Activated T-helper 17 cell treated with anti-CD3 and anti-CD28 coated beads, Interleukin-2, amount 50 U/mL, for 72 hours (primary cell): Measurements from ENCODE around the gene RNF166. TPM values are rescaled to one million over a fixed set of nuclear protein-coding genes. Genes with fewer than 3 reads are reported as not detected.

Experiments used
- ATAC-seq: fragments of 150-1000 bp; cut with Tn5 transposase; replicated peaks from 2 replicates; pipeline ENCODE4 v1.10.0; 2021; ENCODE audit warnings: mild to moderate bottlenecking, moderate library complexity
- H3K27ac Mint-ChIP-seq: one replicate; pipeline ENCODE4 v1.8.0; 2022; ENCODE audit warnings: mixed read lengths
- H3K27me3 Mint-ChIP-seq: one replicate; pipeline ENCODE4 v1.8.0; 2022; ENCODE audit warnings: mixed read lengths
- H3K36me3 Mint-ChIP-seq: one replicate; pipeline ENCODE4 v1.8.0; 2022; ENCODE audit warnings: low read depth, mild to moderate bottlenecking, mixed read lengths
- H3K4me1 Mint-ChIP-seq: one replicate; pipeline ENCODE4 v1.8.0; 2022; ENCODE audit warnings: mixed read lengths
- H3K4me3 Mint-ChIP-seq: one replicate; pipeline ENCODE4 v1.8.0; 2022; ENCODE audit warnings: mild to moderate bottlenecking, mixed read lengths
- H3K9me3 Mint-ChIP-seq: one replicate; pipeline ENCODE4 v1.8.0; 2022; ENCODE audit warnings: mixed read lengths
- total RNA-seq, 2 donors: library from RNA; stranded (reverse); gene quantifications; one replicate each; pipeline ENCODE4 v1.2.3, GENCODE V29; 2022

RNF166 gene
- total RNA-seq, 2 donors from 2014 or later: 57.1 to 119 TPM

DNA sequence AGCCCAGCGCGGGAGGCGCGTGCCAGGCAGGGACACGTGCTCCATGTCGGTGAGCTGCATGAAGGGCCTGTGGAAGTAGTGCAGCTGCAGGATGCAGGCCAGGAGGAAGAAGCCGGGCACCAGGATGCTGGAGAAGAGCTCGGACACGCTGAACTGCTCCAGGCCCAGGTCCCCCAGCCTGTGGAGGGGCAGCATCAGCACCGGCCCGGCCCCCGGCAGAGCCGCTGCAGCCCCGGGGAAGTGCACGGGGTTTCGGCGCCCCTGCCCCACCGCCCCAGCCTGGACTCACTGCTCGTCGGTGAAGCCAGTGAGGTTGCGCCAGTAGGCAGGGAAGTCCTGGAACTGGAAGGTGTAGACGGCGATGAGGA, 28.1 kb upstream of the RNF166 start:
- H3K27me3 Mint-ChIP-seq: no peaks in the 10 kb centered on the region

DNA sequence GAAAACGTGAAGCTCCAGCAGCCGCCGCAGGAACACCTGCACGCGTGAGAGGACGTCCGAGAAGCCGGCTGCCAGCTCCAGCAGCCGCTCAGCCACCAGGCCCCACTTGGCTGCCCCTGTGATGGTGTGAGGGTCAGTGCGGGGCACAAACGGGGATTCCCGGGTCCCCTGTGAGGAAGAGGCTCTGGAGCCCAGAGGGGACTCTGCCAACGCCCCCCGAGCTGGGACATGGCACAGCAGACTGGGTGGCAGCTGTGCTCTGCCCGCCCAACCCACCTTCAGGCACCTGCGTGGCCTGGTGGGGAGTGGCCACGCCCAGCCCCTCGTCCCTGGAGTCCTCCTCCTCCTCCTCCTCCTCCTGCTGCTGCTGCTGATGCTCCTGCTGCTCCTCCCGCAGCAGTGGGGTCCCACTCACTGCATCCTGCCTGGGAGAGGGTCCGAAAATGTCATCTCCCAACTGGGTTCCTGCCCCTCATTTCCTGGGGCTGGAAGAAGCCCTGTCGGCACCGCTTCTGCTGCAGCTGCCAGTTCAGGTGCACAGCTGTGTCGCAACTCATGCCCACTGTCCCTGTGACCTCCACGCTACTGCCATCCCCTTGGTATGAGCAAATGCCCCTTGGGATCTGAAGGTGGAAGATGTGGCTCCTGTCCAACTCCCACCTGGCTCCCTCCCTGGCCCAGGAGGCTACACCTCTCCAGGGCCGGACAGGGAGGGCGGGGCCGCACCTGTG, 27.6 kb upstream of the RNF166 start:
- ATAC-seq: no peak
- Mint-ChIP-seq H3K36me3 (peaks cover 30% of the 10 kb centered on the region), H3K27ac (no peak overlapping the region), H3K27me3 (no peaks in the 10 kb centered on the region), H3K4me1 (no peaks in the 10 kb centered on the region), H3K9me3 (no peaks in the 10 kb centered on the region), H3K4me3 (no peak overlapping the region)

More for the DNA sequence above, 28.1 kb upstream of the RNF166 start:
- no peak overlapping the region for H3K4me3 Mint-ChIP-seq
- H3K9me3 Mint-ChIP-seq: no peaks in the 10 kb centered on the region
- no peaks in the 10 kb centered on the region for H3K4me1 Mint-ChIP-seq
- no peak overlapping the region for H3K27ac Mint-ChIP-seq
- H3K36me3 Mint-ChIP-seq: peaks cover 30% of the 10 kb centered on the region
- no peak for ATAC-seq

DNA sequence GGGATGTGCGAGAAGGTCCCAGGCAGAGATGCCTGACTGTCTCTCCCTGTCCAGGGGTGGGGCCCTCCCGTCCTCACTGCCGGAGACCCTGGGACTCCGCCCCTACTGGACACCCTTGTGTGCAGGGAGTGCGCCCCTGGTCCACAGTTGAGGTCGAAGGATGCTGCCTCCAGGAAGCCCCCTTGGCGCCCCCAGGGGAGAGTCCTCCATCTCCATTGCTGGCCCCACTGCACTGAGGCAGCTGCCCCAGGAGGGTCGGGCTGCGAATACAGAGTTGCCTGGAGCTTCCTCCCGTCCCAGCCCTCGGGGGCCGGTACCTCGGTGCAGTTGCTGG, 26.7 kb upstream of the RNF166 start:
- ATAC-seq: no peak

DNA sequence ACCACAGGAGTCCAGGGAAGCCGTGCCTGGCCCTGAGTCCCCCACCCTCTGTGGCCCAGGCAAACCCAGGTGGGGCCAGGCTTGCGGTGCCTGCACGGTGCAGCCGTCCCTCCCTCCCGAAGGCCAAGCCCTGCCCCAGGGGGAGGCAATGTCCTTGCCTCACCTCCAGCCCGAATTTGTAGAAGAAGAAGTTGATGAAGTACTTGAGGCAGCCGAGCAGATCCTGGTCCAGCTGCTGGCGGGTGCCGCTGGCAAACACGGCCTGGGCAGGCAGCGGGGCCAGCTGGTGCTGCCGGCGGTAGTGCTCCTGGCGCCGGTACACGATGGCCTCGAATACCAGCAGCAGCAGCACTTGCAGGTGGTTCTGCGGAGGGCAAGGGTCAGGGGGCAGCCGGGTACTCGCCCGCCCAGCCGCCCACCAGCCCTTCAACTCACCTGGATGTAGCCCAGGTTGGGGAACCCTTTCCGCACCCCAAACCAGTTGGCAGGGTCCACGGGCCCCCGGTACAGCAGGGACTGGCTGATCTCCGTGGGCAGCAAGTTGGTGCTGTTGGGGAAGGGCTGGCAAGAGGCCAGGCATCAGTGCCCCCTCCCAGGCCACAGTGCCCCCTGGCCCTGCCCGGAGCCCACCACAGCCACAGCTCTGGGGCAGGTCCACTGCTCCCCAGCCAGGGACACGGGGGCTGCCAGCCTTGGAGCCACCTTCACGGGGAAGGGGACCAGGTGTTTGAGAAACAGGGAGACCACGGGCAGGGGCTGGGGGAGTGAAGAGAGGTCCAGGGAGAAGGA, 26.2 kb upstream of the RNF166 start:
- Mint-ChIP-seq H3K4me3 (no peak overlapping the region), H3K27ac (no peak overlapping the region), H3K27me3 (no peaks in the 10 kb centered on the region), H3K9me3 (no peaks in the 10 kb centered on the region), H3K4me1 (no peaks in the 10 kb centered on the region), H3K36me3 (peaks cover 37% of the 10 kb centered on the region)
- ATAC-seq: peak; percentile 25

More for the DNA sequence above, 26.7 kb upstream of the RNF166 start:
- no peak overlapping the region for H3K4me3 Mint-ChIP-seq
- no peaks in the 10 kb centered on the region for H3K4me1 Mint-ChIP-seq
- no peaks in the 10 kb centered on the region for H3K27me3 Mint-ChIP-seq
- peaks cover 31% of the 10 kb centered on the region for H3K36me3 Mint-ChIP-seq
- H3K27ac Mint-ChIP-seq: no peak overlapping the region
- no peaks in the 10 kb centered on the region for H3K9me3 Mint-ChIP-seq

DNA sequence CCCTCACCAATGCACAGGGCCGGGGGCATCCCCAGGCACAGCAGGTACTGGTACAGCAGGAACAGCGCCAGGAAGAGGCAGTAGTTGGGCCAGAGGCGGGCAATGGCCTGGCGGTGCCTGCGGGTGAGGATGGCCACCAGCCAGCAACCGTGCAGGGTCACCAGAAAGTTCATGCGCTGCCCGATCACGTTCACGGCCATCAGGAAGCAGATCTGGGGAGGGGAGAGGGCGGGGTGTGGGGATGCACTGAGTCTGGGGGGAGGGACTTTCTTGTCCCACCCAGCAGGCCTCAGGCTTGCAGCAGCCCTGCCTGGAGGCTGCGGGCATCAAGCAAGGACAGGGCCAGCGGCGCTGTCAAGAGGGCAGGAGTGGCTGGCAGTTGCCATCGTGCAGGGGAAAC, 25.5 kb upstream of the RNF166 start:
- ATAC-seq: peak; percentile 24
- no peak overlapping the region for H3K4me3 Mint-ChIP-seq
- H3K27me3 Mint-ChIP-seq: no peaks in the 10 kb centered on the region
- H3K4me1 Mint-ChIP-seq: no peaks in the 10 kb centered on the region
- H3K27ac Mint-ChIP-seq: no peak overlapping the region
- H3K36me3 Mint-ChIP-seq: peaks cover 43% of the 10 kb centered on the region
- H3K9me3 Mint-ChIP-seq: no peaks in the 10 kb centered on the region

DNA sequence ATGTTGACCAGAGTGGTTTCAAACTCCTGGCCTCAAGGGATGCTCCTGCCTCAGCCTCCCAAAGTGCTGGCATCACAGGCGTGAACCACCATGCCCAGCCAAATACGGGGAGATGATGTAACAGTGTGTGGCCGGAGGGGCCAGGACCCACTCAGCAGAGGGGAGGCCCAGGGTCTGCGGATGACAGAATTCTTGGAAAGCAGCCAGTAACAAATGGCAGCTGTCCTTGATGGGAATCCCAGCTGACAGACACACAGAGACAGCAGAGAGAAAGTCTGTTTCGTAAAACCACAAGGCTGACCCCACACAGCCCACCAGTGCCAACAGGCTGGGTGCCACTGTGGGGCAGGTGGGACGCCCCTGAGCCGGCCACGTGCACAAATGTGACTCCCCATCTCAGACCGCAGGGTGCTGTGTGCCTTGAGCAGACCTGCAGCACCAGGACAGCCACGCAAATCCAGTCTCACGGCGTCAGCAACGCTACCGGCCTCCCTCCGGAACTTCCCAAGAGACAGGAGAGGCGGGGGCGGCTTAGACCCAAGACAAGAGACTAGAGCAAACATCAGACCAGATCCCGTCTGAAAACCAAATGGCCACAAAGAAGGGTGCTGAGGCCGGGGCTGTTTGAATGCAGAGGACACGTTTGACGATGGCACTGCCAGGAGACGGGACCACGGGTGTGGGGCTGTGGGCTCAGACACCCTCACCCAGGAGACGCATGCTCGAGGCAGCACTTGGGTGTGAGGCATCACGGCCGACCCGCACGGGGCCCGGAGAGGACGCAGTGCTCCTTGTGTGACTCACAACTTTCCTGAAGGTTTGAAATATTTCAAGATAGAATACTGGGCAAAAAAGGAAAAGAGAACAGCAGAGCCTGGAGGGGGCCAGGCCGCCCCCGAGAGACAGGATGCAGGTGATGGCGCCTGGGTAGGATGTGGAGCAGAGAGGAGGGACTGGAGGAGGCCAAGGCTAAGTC, 24.7 kb upstream of the RNF166 start:
- Mint-ChIP-seq H3K36me3 (peaks cover 45% of the 10 kb centered on the region), H3K27ac (no peak overlapping the region), H3K4me1 (no peaks in the 10 kb centered on the region), H3K9me3 (no peaks in the 10 kb centered on the region), H3K27me3 (no peaks in the 10 kb centered on the region), H3K4me3 (no peak overlapping the region)
- no peak for ATAC-seq

DNA sequence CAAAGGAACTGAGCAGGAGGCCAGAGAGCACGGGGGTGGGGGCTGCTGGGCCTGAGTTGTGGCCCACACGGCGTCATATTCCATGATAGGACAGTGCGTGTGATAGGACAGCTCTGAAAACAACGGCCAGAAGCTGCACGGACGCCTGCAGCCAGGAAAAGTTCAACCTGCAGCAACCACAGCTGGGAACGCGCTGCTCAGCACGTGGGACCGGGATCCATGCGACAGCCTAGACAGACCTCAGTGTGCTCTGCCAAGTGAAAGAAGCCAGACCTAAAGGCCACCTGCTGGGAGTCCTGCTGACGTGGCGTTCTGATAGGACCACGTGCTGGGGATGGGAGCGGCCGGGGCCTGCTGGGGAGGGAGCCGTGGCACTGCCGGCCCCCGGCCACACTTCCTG, 21.7 kb upstream of the RNF166 start:
- no peak overlapping the region for H3K4me3 Mint-ChIP-seq
- no peaks in the 10 kb centered on the region for H3K27me3 Mint-ChIP-seq
- H3K9me3 Mint-ChIP-seq: no peaks in the 10 kb centered on the region
- no peaks in the 10 kb centered on the region for H3K4me1 Mint-ChIP-seq
- no peak for ATAC-seq
- no peak overlapping the region for H3K27ac Mint-ChIP-seq
- H3K36me3 Mint-ChIP-seq: peaks cover 67% of the 10 kb centered on the region

DNA sequence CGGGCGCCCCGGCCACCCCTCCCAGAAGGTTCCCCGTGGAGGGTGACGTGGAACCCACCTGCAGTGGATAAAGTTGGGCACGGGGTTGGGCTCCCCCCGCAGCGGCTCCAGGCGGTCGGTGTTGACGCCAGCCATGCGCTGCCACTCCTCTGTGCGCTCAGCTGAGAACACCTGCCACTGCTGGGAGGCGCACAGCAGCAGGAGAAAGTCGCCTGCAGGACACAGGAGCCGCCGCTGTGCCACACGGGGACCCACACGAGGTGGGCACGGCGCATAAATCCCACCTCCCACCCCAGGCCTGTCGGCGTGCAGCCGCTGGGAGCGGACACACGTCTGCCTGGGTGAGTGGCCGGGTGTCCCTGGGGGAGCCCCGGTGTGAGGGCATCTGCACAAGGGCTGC, 20.8 kb upstream of the RNF166 start:
- ATAC-seq: no peak
- peaks cover 70% of the 10 kb centered on the region for H3K36me3 Mint-ChIP-seq
- no peaks in the 10 kb centered on the region for H3K9me3 Mint-ChIP-seq
- no peaks in the 10 kb centered on the region for H3K27me3 Mint-ChIP-seq
- H3K27ac Mint-ChIP-seq: no peak overlapping the region
- no peak overlapping the region for H3K4me3 Mint-ChIP-seq
- no peaks in the 10 kb centered on the region for H3K4me1 Mint-ChIP-seq

DNA sequence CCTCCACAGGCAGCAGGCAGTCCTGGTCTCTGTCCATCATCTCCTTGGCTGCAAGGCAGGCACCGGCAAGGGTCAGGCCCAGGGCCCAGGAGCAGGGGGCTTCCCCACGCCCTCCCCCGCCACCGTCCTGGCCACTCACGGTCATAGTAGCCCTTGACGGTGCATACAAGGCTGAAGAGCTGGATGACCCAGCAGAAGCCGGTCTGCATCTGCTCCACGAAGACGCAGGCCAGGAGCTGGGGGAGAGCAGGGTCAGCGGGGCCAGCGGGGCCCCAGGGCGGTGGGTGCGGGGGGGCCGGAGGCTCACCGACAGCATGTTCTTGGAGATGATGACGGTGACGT, 20.2 kb upstream of the RNF166 start:
- no peak overlapping the region for H3K4me3 Mint-ChIP-seq
- ATAC-seq: no peak
- peaks cover 71% of the 10 kb centered on the region for H3K36me3 Mint-ChIP-seq
- no peak overlapping the region for H3K27ac Mint-ChIP-seq
- H3K27me3 Mint-ChIP-seq: no peaks in the 10 kb centered on the region
- no peaks in the 10 kb centered on the region for H3K9me3 Mint-ChIP-seq
- H3K4me1 Mint-ChIP-seq: no peaks in the 10 kb centered on the region

DNA sequence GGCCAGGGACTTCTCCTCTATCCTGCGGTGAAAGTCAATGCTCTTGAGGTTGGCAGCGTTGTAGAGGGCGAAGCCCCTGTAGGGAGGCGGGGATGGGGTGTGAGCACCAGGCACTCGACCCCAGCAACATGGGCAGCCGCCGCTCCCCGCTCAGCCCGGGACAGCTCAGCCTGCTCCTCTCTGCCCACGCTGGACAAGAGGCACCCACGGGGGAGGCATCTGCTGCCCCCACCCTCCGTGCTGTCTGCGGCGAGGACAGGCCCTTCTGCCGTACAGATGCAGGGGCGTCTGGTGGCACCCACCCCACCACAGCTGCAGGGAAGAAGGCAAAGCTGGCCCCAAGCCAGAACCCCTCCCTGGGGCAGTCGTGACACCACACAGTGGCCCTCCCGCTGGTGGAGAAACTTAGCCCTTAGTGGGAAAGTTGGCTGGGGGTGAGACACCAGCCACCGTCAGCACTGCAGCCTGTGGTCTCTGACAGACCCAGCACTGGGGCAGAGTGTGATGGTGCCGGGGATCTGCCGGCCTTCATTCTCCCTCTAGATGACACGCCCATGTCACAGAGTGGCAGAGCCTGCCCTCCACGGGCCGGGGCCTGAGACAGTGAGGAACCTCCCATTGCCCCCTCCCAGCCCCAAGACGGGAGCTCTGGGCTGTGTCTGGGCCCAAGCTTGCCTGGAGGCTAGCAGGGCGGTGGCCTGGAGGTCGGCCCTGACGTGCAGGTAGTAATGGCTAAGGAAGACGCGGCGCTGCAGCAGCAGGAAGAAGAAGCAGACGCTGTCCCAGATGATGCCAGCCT, 19.6 kb upstream of the RNF166 start:
- no peak for ATAC-seq
- Mint-ChIP-seq H3K4me1 (no peaks in the 10 kb centered on the region), H3K27me3 (no peaks in the 10 kb centered on the region), H3K9me3 (no peaks in the 10 kb centered on the region), H3K27ac (no peak overlapping the region), H3K4me3 (no peak overlapping the region), H3K36me3 (peaks cover 71% of the 10 kb centered on the region)

DNA sequence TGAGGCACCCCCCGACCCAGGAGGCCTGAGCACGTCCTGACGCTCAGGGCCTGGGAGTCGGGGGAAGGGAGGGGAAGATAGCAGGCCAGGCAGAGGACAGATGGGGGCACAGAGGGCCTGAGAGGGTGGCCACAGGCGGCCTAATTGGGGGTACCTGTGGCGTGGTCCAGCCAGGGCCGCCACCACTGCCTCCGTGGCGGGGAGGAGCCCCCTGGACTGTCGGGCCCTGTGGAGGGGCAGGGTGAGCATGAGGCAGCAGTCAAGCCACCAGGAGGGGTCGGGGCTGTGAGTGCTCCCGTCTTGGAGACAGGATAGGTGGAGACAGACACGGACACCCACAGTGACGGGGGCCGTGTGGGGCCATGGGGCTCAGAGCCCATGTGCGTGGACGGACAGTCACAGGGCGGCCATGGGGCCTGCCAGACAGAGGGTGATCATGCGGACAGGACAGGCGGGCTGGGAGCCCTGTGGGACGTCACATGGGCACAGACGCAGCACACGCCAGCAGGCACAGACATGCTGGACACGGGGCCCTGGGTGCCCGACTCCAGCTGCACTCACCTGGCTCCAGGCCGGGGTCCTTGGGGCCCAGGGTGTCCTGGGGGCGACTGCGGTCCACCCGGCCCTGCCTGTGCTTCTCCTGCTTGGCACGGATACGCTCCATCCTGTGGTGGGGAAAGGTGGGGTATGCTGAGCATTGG, 18.8 kb upstream of the RNF166 start:
- Mint-ChIP-seq H3K4me3 (no peak overlapping the region), H3K27me3 (no peaks in the 10 kb centered on the region), H3K36me3 (peaks cover 71% of the 10 kb centered on the region), H3K9me3 (no peaks in the 10 kb centered on the region), H3K27ac (no peak overlapping the region), H3K4me1 (no peaks in the 10 kb centered on the region)
- no peak for ATAC-seq

DNA sequence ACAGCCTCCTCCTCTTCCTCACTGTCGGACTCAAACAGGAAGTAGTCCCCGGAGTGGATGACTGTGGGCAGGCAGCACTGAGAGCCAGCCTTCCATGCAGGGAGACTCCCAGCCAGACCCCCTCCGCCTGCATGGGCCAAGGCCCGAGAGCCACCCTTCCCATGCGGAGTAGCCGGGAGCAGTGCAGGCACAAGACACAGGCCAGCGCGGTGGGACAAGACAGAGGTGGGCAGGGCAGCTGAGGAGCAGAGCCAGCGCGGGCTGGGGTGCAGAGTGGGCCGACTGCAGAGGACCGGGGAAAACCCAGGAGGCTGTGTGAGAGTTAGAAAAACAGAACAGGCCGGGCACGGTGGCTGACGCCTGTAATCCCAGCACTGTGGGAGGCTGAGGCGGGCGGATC, 17.7 kb upstream of the RNF166 start:
- peaks cover 77% of the 10 kb centered on the region for H3K36me3 Mint-ChIP-seq
- H3K4me3 Mint-ChIP-seq: no peak overlapping the region
- no peaks in the 10 kb centered on the region for H3K27me3 Mint-ChIP-seq
- H3K9me3 Mint-ChIP-seq: no peaks in the 10 kb centered on the region
- no peak for ATAC-seq
- no peak overlapping the region for H3K27ac Mint-ChIP-seq
- H3K4me1 Mint-ChIP-seq: no peaks in the 10 kb centered on the region

DNA sequence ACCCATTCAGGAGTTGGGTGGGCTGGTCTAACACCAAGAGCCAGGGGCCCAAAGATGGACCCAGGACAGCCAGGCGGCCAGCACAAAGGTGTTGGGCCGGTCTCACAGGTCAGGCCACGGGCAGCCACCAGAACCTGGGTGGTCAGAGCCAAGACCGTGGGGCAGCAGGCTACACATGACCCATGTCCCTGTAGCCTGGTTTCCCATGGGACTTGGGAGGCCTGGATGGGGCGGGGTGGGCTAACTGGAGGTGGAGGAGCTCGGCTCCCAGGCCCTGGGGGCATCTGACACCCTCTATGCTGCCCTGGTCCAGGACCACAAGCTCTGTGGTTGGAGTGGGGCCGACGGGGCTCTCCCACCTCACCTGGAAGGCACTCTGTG, 17.3 kb upstream of the RNF166 start:
- H3K9me3 Mint-ChIP-seq: no peaks in the 10 kb centered on the region
- ATAC-seq: no peak
- H3K4me3 Mint-ChIP-seq: no peak overlapping the region
- no peaks in the 10 kb centered on the region for H3K4me1 Mint-ChIP-seq
- no peak overlapping the region for H3K27ac Mint-ChIP-seq
- no peaks in the 10 kb centered on the region for H3K27me3 Mint-ChIP-seq
- peaks cover 81% of the 10 kb centered on the region for H3K36me3 Mint-ChIP-seq
